IMR-90 (cell line): ENCODE results near the gene LIMCH1.

ENCODE experiments used
- CEBPB ChIP-seq: IDR thresholded peaks from 2 replicates; pipeline ENCODE4 v1.6.1; 2012; ENCODE audit warnings: low read depth, low read length, improper control_type of control experiment
- CHD1 ChIP-seq: IDR thresholded peaks from 2 replicates; pipeline ENCODE4 v1.6.1; 2012; ENCODE audit warnings: low read depth, low read length, improper control_type of control experiment
- CTCF ChIP-seq: conservative IDR thresholded peaks from 2 replicates; pipeline ENCODE4 v1.5.1; 2012; ENCODE audit warnings: mild to moderate bottlenecking, low read depth, low read length, improper control_type of control experiment
- MAZ ChIP-seq: IDR thresholded peaks from 2 replicates; pipeline ENCODE4 v1.6.1; 2012; ENCODE audit warnings: low read depth, mild to moderate bottlenecking, low read length, improper control_type of control experiment, moderate library complexity, borderline replicate concordance
- POLR2A ChIP-seq: IDR thresholded peaks from 2 replicates; pipeline ENCODE4 v1.6.1; 2012; ENCODE audit warnings: mild to moderate bottlenecking, low read depth, low read length
- RAD21 ChIP-seq: IDR thresholded peaks from 2 replicates; pipeline ENCODE4 v1.6.1; 2012; ENCODE audit warnings: low read length, improper control_type of control experiment
- RCOR1 ChIP-seq: IDR thresholded peaks from 2 replicates; pipeline ENCODE4 v1.6.1; 2012; ENCODE audit warnings: mild to moderate bottlenecking, low read length, improper control_type of control experiment; ENCODE audit not compliant: insufficient replicate concordance
- RFX5 ChIP-seq: IDR thresholded peaks from 2 replicates; pipeline ENCODE4 v1.8.0; 2012; ENCODE audit warnings: low read depth, mild to moderate bottlenecking, low read length, moderate library complexity
- SMC3 ChIP-seq: fragments of 150-350 bp; IDR thresholded peaks from 2 replicates; pipeline ENCODE4 v1.6.1; 2016; ENCODE audit warnings: low read depth, mild to moderate bottlenecking, antibody characterized with exemption, low read length, moderate library complexity

- TF ChIP-seq CTCF (no peak), CEBPB (no peak), MAZ (no peak), RFX5 (no peak), RAD21 (no peak), RCOR1 (no peak), CHD1 (no peak), POLR2A (no peak), SMC3 (no peak)
Measured at GRCh38 chr4:41746440-41747229, 208.7 kb downstream of the LIMCH1 start.
